C1 segment of cervical spinal cord (tissue), 14 donors: ENCODE results near the gene ATP6V1B1.

Experiments used
- DNase-seq, 14 donors: peaks; one replicate each; lab custom pipeline; 2025; lab: John Stamatoyannopoulos, UW

The ATP6V1B1 gene

GRCh38 chr2:70926042-70926441 is 9.7 kb upstream of the ATP6V1B1 start:
- DNase-seq: no peak

GRCh38 chr2:70927138-70927537 is 8.6 kb upstream of the ATP6V1B1 start:
- DNase-seq: no peak

GRCh38 chr2:70927641-70928040 is 8.1 kb upstream of the ATP6V1B1 start:
- no peak for DNase-seq

GRCh38 chr2:70928366-70928765 is 7.3 kb upstream of the ATP6V1B1 start:
- no peak for DNase-seq

GRCh38 chr2:70930371-70931329 is 5.0 kb upstream of the ATP6V1B1 start:
- no peak for DNase-seq

GRCh38 chr2:70931376-70932000 is 4.2 kb upstream of the ATP6V1B1 start:
- DNase-seq: no peak

GRCh38 chr2:70932631-70933230 is 3.0 kb upstream of the ATP6V1B1 start:
- no peak for DNase-seq

GRCh38 chr2:70934981-70935380 is 719 bp upstream of the ATP6V1B1 start:
- DNase-seq: no peak

- DNase-seq: no peak
Observed at GRCh38 chr2:70936165-70936978, 672 bp downstream of the ATP6V1B1 start.

GRCh38 chr2:70936979-70937811 is 1.5 kb downstream of the ATP6V1B1 start:
- no peak for DNase-seq

- no peak for DNase-seq
Observed at GRCh38 chr2:70937866-70938585, 2.3 kb downstream of the ATP6V1B1 start.

- no peak for DNase-seq
Observed at GRCh38 chr2:70938586-70938950, 2.9 kb downstream of the ATP6V1B1 start.

- DNase-seq: no peak
Observed at GRCh38 chr2:70939001-70939838, 3.5 kb downstream of the ATP6V1B1 start.

- DNase-seq: no peak
Observed at GRCh38 chr2:70939839-70940580, 4.3 kb downstream of the ATP6V1B1 start.

- DNase-seq: no peak
Observed at GRCh38 chr2:70941186-70941585, 5.5 kb downstream of the ATP6V1B1 start.

GRCh38 chr2:70941701-70942100 is 6.0 kb downstream of the ATP6V1B1 start:
- no peak for DNase-seq

- no peak for DNase-seq
Observed at GRCh38 chr2:70942396-70943204, 6.9 kb downstream of the ATP6V1B1 start.
